Keratinocyte (primary cell): Measurements from ENCODE around the gene EIF5B. TPM values are rescaled to one million over a fixed set of nuclear protein-coding genes. Genes with fewer than 3 reads are reported as not detected.

Source experiments
- DNase-seq: peaks from one replicate; pipeline ENCODE4 v3.0.0-alpha.2; 2011; ENCODE audit warnings: low read depth, missing footprints, low spot score
- FAIRE-seq: peaks from 2 replicates; lab custom pipeline; 2011; peaks lifted over from hg19 to GRCh38; lab: Jason Lieb, UNC
- H2AFZ ChIP-seq: 2 replicates; pipeline ENCODE4 v1.6.0; 2012; ENCODE audit warnings: low read length, control low read depth, inconsistent platforms; ENCODE audit not compliant: control insufficient read depth
- H3K27ac ChIP-seq: 2 replicates; pipeline ENCODE4 v1.5.1; 2011; ENCODE audit warnings: low read length; ENCODE audit not compliant: control insufficient read depth, insufficient read depth
- H3K27me3 ChIP-seq: 3 replicates; pipeline ENCODE4 v1.6.0; 2011; ENCODE audit warnings: low read length; ENCODE audit not compliant: control insufficient read depth, insufficient read depth; ENCODE audit errors: extremely low read depth
- H3K36me3 ChIP-seq, 2 experiments: 2 replicates in 1 of 2; 3 replicates in 1 of 2; pipeline ENCODE4 v1.5.1; 2011; ENCODE audit warnings: low read length in 2 of 2, mild to moderate bottlenecking in 1 of 2; ENCODE audit not compliant: control insufficient read depth in 2 of 2, insufficient read depth in 2 of 2; ENCODE audit errors: extremely low read depth in 1 of 2
- H3K4me1 ChIP-seq: 3 replicates; pipeline ENCODE4 v1.5.1; 2011; ENCODE audit warnings: low read length; ENCODE audit not compliant: control insufficient read depth, insufficient read depth; ENCODE audit errors: extremely low read depth
- H3K4me2 ChIP-seq: 3 replicates; pipeline ENCODE4 v1.6.0; 2011; ENCODE audit warnings: low read depth, low read length; ENCODE audit not compliant: control insufficient read depth, insufficient read depth; ENCODE audit errors: extremely low read depth
- H3K4me3 ChIP-seq, 3 experiments: fragments of 200-600 bp in 1 of 3; sonication (generic) in 1 of 3; 2 replicates in 2 of 3; 3 replicates in 1 of 3; pipeline ENCODE4 v1.5.1; 2011 to 2016; ENCODE audit warnings: low read length in 3 of 3, mild to moderate bottlenecking in 3 of 3, control low read depth in 2 of 3, inconsistent platforms in 1 of 3, low read depth in 1 of 3, mixed read lengths in 1 of 3, mixed run types in 1 of 3, moderate library complexity in 1 of 3; ENCODE audit not compliant: control insufficient read depth in 2 of 3, insufficient read depth in 2 of 3; ENCODE audit errors: extremely low read depth in 1 of 3
- H3K79me2 ChIP-seq: 2 replicates; pipeline ENCODE4 v1.6.0; 2012; ENCODE audit warnings: low read length; ENCODE audit not compliant: control insufficient read depth, insufficient read depth
- H3K9ac ChIP-seq: 3 replicates; pipeline ENCODE4 v1.6.0; 2011; ENCODE audit warnings: low read length; ENCODE audit not compliant: control insufficient read depth, insufficient read depth; ENCODE audit errors: extremely low read depth
- H3K9me1 ChIP-seq: 3 replicates; pipeline ENCODE4 v1.6.0; 2011; ENCODE audit warnings: low read length; ENCODE audit not compliant: control insufficient read depth, insufficient read depth; ENCODE audit errors: extremely low read depth
- H3K9me3 ChIP-seq: 2 replicates; pipeline ENCODE4 v1.5.1; 2012; ENCODE audit warnings: low read depth, low read length; ENCODE audit not compliant: control insufficient read depth
- H4K20me1 ChIP-seq: 3 replicates; pipeline ENCODE4 v1.6.0; 2011; ENCODE audit warnings: low read length; ENCODE audit not compliant: control insufficient read depth, insufficient read depth; ENCODE audit errors: extremely low read depth
- CTCF ChIP-seq, 3 experiments: IDR thresholded peaks in 1 of 3; conservative IDR thresholded peaks in 1 of 3; optimal IDR thresholded peaks in 1 of 3; 2 replicates in 2 of 3; 3 replicates in 1 of 3; pipeline versions ENCODE3 to v1.5.1; 2011; ENCODE audit warnings: low read length in 3 of 3, mild to moderate bottlenecking in 3 of 3, moderate library complexity in 2 of 3, control low read depth in 1 of 3, inconsistent platforms in 1 of 3; ENCODE audit not compliant: insufficient read depth in 2 of 3; ENCODE audit errors: extremely low read depth in 1 of 3
- EZH2 ChIP-seq: IDR thresholded peaks from one replicate; pipeline ENCODE4 v1.6.1; 2012; ENCODE audit warnings: inconsistent platforms, mild to moderate bottlenecking, low read length, moderate library complexity
- dilution Hi-C: fragments of 300-500 bp; cut with MboI; formaldehyde crosslinking; loops from one replicate; pipeline ENCODE4 v1.7.0; 2020; ENCODE audit warnings: low sequenced_read_pairs; ENCODE audit not compliant: extremely low pct_ligation_motif_present
- polyA plus RNA-seq, 5 experiments: library from polyadenylated mRNA; depleted of rRNA in 3 of 5; stranded (reverse) in 3 of 5; stranded (forward) in 1 of 5; unstranded in 1 of 5; fragments of >200 nt; gene quantifications; 1 replicate in 1 of 5; 2 replicates in 3 of 5; 3 replicates in 1 of 5; pipeline versions ENCODE4 v1.2.1 to v1.2.3, GENCODE V29; 2011 to 2012; ENCODE audit warnings: missing spikeins in 2 of 5, low read depth in 1 of 5, low replicate concordance in 1 of 5

The EIF5B gene
- polyA plus RNA-seq, 1 donor (not counting 4 experiments of a cell fraction or from before 2014, with no cell fraction given), result 32.6 TPM

- no peak overlapping the region for H2AFZ ChIP-seq
- peaks cover 31 to 45% of the 10 kb centered on the region in 2 experiments for H3K36me3 ChIP-seq
- H3K27ac ChIP-seq, result no peak overlapping the region
- H4K20me1 ChIP-seq, result no peaks in the 10 kb centered on the region
- no peaks in the 10 kb centered on the region for H3K9me1 ChIP-seq
- H3K9me3 ChIP-seq, result no peaks in the 10 kb centered on the region
- H3K27me3 ChIP-seq, result no peaks in the 10 kb centered on the region
- no peak overlapping the region for H3K9ac ChIP-seq
- dilution Hi-C loops, result no loop called here
- H3K4me3 ChIP-seq, result no peak overlapping the region
- no peaks in the 10 kb centered on the region for H3K79me2 ChIP-seq
- H3K4me1 ChIP-seq, result peaks cover 3% of the 10 kb centered on the region
- H3K4me2 ChIP-seq, result no peak overlapping the region
- no peak for FAIRE-seq
- no peak for DNase-seq
- no peak for TF ChIP-seq EZH2
- no peak for TF ChIP-seq CTCF (optimal IDR thresholded peaks at IDR 0.05 in 1 of 3, IDR thresholded peaks at IDR 0.05 in 1 of 3, conservative IDR thresholded peaks at IDR 0.05 in 1 of 3; ENCODE audit: extremely low read depth in 1 of 3, insufficient read depth in 2 of 3, low read length in 3 of 3)
Measured at GRCh38 chr2:99401841-99402240, 64.7 kb downstream of the EIF5B start.

- peaks cover 32 to 45% of the 10 kb centered on the region in 2 experiments for H3K36me3 ChIP-seq
- DNase-seq, result no peak
- dilution Hi-C loops, result no loop called here
Measured at GRCh38 chr2:99403084-99403483, 65.9 kb downstream of the EIF5B start.

More at GRCh38 chr2:99403084-99403483, 65.9 kb downstream of the EIF5B start:
- no peak overlapping the region for H3K4me3 ChIP-seq
- H4K20me1 ChIP-seq, result no peaks in the 10 kb centered on the region
- peaks cover 3% of the 10 kb centered on the region for H3K4me1 ChIP-seq
- H3K9me1 ChIP-seq, result no peaks in the 10 kb centered on the region
- no peak overlapping the region for H3K4me2 ChIP-seq
- H3K27me3 ChIP-seq, result no peaks in the 10 kb centered on the region
- H3K9me3 ChIP-seq, result no peaks in the 10 kb centered on the region
- H3K9ac ChIP-seq, result no peak overlapping the region
- no peaks in the 10 kb centered on the region for H3K79me2 ChIP-seq
- TF ChIP-seq EZH2, result no peak
- TF ChIP-seq CTCF (optimal IDR thresholded peaks at IDR 0.05 in 1 of 3, IDR thresholded peaks at IDR 0.05 in 1 of 3, conservative IDR thresholded peaks at IDR 0.05 in 1 of 3; ENCODE audit: extremely low read depth in 1 of 3, insufficient read depth in 2 of 3, low read length in 3 of 3), result no peak
- FAIRE-seq, result no peak
- no peak overlapping the region for H2AFZ ChIP-seq
- H3K27ac ChIP-seq, result no peak overlapping the region
